ENCODE data around the gene TAS2R40. TPM values are rescaled to one million over a fixed set of nuclear protein-coding genes. Genes with fewer than 3 reads are reported as not detected.

Gene TAS2R40
- total and polyA plus RNA-seq, 2 donors (not counting 3 experiments of a cell fraction or from before 2014, with no cell fraction given), result not detected

DNA sequence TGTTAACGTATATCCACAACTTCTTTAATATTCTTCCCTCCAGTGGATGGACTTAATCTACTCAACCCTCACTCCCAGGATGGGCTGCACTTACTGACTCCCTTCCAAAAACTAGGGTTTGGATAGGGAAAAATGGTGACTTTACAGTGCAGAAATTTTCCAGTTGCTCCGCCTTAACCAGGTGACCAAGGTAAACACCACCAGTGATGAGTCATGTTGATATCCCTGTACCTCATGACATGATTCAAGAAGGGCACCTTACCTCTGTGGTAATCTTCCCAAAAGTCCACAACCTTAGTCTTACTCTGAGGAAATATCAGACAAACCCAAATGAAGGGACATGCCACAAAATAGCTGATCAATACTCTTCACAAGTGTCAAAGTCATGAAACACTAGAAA is 37.9 kb downstream of the TAS2R40 start:
- no peak overlapping the region for H3K4me2 ChIP-seq (ENCODE audit: insufficient read depth, low read length)
- BruUV-seq (replicated peaks), result no TSS peak
- FAIRE-seq, result no peak
- no peak overlapping the region for H3K27ac ChIP-seq (ENCODE audit: insufficient read depth, low read depth, low read length)
- H3K9ac ChIP-seq (replicated peaks; ENCODE audit: extremely low read depth, insufficient read depth, low read length), result no peak overlapping the region
- ChIA-PET CTCF (interaction anchor here (0.8 to 1.4 kb wide), 2 partner anchors 17 to 21 kb away, joined by 3 read pairs; no protein-coding TSS in a partner anchor), POLR2A (interaction anchor here (1.2 kb wide), 1 partner anchor 28 kb away, joined by 4 read pairs; the partner anchor contains the start of gene CASP2)
- H2AFZ ChIP-seq (ENCODE audit: low read depth, low read length), result no peak overlapping the region
- H3K36me3 ChIP-seq (ENCODE audit: control insufficient read depth in 2 of 2, extremely low read depth in 1 of 2, insufficient read depth in 2 of 2, low read length in 2 of 2), result peaks cover 0 to under 1% of the 10 kb centered on the region in 2 experiments
- H3K4me1 ChIP-seq (ENCODE audit: control insufficient read depth, extremely low read depth, insufficient read depth, low read length), result peaks cover 10% of the 10 kb centered on the region
- intact Hi-C loops (cut with micrococcal nuclease), result no loop called here
- H3K9me3 ChIP-seq (replicated peaks; ENCODE audit: control insufficient read depth, insufficient read depth, low read length), result no peaks in the 10 kb centered on the region
- H4K20me1 ChIP-seq (replicated peaks; ENCODE audit: control insufficient read depth, extremely low read depth, insufficient read depth, low read length), result no peaks in the 10 kb centered on the region
- dilution Hi-C loops (cut with MboI; ENCODE audit: extremely low pct_ligation_motif_present, low sequenced_read_pairs), result no loop called here
- H3K9me1 ChIP-seq (replicated peaks; ENCODE audit: control insufficient read depth, extremely low read depth, insufficient read depth, low read length), result no peaks in the 10 kb centered on the region
- TF ChIP-seq POLR2AphosphoS5 (IDR thresholded peaks at IDR 0.05; ENCODE audit: insufficient read depth, low read depth, low read length) (no peak), POLR2A (IDR thresholded peaks at IDR 0.05; ENCODE audit: low read depth, low read length) (no peak), FOS (IDR thresholded peaks at IDR 0.05; ENCODE audit: borderline replicate concordance, insufficient read depth, low read length) (no peak), EZH2 (IDR thresholded peaks at IDR 0.05; ENCODE audit: borderline replicate concordance, low read depth, low read length, severe bottlenecking) (no peak), JUN (IDR thresholded peaks at IDR 0.05; ENCODE audit: borderline replicate concordance, insufficient read depth, insufficient read length, low read depth) (no peak), GATA2 (IDR thresholded peaks at IDR 0.05; ENCODE audit: insufficient read depth, insufficient read length, low read depth, low read length) (no peak), MYC (IDR thresholded peaks at IDR 0.05; ENCODE audit: low read depth, low read length) (no peak)
- TF ChIP-seq, protein P1, sequence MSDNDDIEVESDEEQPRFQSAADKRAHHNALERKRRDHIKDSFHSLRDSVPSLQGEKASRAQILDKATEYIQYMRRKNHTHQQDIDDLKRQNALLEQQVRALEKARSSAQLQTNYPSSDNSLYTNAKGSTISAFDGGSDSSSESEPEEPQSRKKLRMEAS (IDR thresholded peaks at IDR 0.05; ENCODE audit: insufficient read depth, insufficient read length), result no peak
- TF ChIP-seq, protein P2, sequence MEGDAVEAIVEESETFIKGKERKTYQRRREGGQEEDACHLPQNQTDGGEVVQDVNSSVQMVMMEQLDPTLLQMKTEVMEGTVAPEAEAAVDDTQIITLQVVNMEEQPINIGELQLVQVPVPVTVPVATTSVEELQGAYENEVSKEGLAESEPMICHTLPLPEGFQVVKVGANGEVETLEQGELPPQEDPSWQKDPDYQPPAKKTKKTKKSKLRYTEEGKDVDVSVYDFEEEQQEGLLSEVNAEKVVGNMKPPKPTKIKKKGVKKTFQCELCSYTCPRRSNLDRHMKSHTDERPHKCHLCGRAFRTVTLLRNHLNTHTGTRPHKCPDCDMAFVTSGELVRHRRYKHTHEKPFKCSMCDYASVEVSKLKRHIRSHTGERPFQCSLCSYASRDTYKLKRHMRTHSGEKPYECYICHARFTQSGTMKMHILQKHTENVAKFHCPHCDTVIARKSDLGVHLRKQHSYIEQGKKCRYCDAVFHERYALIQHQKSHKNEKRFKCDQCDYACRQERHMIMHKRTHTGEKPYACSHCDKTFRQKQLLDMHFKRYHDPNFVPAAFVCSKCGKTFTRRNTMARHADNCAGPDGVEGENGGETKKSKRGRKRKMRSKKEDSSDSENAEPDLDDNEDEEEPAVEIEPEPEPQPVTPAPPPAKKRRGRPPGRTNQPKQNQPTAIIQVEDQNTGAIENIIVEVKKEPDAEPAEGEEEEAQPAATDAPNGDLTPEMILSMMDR (IDR thresholded peaks at IDR 0.05; ENCODE audit: extremely low read depth in 1 of 2, insufficient read depth in 1 of 2, low read depth in 1 of 2, low read length in 2 of 2), result no peak
- H3K27me3 ChIP-seq (ENCODE audit: control insufficient read depth in 2 of 2, insufficient read depth in 2 of 2, low read length in 2 of 2), result no peaks in the 10 kb centered on the region
- no peak overlapping the region for H3K4me3 ChIP-seq (replicated peaks in 1 of 3; ENCODE audit: insufficient read depth in 1 of 3, low read depth in 1 of 3, low read length in 3 of 3)
- no peak for DNase-seq (ENCODE audit: low read depth, low spot score)
- H3K79me2 ChIP-seq (ENCODE audit: control insufficient read depth, insufficient read depth, low read length), result peaks cover 5% of the 10 kb centered on the region

Measured in endothelial cell of umbilical vein (primary cell).